Right lobe of liver (tissue), 4 donors: ENCODE measurements around the gene PDZD2.

ENCODE experiments used
- CTCF ChIP-seq, 4 donors: fragments of 200-600 bp in 3 of 4; fragments of 450-650 bp in 1 of 4; IDR thresholded peaks; one replicate each; pipeline versions ENCODE4 v1.5.1 to v1.8.0; 2016 to 2022; ENCODE audit warnings: antibody characterized with exemption in 4 of 4, mild to moderate bottlenecking in 2 of 4
- POLR2A ChIP-seq: fragments of 450-650 bp; IDR thresholded peaks from one replicate; pipeline ENCODE4 v1.6.1; 2017; ENCODE audit warnings: antibody characterized with exemption, mild to moderate bottlenecking
- donor health status: DM: no; HTN: no; CAD: no.
- donor health status: DM: no; HTN: no; CAD: no.
- donor health status: DM: no; HTN: yes; CAD: no.

DNA sequence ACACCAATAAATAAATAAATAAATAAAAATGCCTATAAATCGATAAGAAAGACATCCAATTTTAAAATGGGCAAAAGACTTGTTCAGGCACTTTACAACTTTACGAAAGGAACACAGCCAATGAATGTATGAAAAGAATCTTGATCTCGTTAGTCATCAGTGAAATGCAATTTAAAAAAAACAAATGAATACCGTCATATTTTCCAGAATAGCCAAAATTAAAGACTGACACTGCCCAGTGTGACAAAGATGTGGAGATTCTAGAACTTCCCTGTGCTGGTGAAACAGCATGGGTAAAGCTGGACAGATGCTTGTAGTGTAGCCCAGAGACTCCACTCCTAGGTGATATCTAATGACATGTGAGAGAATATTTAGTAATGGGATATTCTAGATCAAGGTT, 408.1 kb downstream of the PDZD2 start:
- TF ChIP-seq CTCF (IDR thresholded peaks at IDR 0.05): no peak
- TF ChIP-seq POLR2A: no peak
